ENCODE measurements around the gene AUTS2.

DNA sequence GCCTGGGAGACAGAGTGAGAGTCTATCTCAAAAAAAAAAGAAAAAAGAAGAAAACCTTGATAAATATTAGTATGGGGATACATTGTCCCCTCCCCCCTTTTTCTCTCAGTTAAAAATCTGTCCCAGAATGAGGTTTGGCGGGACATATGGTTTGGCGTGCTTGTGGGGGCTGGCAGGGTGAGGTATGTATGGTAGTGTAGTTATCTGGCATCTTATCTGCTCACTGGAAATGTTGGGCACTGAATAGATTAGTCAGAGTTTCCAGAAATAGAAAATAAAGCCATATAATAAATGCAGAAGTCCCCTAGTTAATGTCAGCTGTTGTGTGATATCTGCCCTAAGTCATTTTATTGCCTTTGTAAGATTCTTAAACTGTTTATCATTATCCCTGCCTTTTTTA is 1136.1 kb downstream of the AUTS2 start:
- TF ChIP-seq CTCF (IDR thresholded peaks at IDR 0.05) (no peak), POLR2A (IDR thresholded peaks at IDR 0.05) (no peak)
